GM19395 (cell line): Measurements from ENCODE around the gene PNPLA2.

Experiments used
- ATAC-seq: cut with Tn5 transposase; IDR thresholded peaks from one replicate; pipeline ENCODE4 v1.9.1; 2021; ENCODE audit warnings: mild to moderate bottlenecking, moderate library complexity; ENCODE audit not compliant: unreplicated experiment

PNPLA2 gene

GRCh38 chr11:858053-858761 lies 39.5 kb downstream of the PNPLA2 start:
- no peak for ATAC-seq

- ATAC-seq = no peak
Measured at GRCh38 chr11:858762-859339, 40.1 kb downstream of the PNPLA2 start.

DNA sequence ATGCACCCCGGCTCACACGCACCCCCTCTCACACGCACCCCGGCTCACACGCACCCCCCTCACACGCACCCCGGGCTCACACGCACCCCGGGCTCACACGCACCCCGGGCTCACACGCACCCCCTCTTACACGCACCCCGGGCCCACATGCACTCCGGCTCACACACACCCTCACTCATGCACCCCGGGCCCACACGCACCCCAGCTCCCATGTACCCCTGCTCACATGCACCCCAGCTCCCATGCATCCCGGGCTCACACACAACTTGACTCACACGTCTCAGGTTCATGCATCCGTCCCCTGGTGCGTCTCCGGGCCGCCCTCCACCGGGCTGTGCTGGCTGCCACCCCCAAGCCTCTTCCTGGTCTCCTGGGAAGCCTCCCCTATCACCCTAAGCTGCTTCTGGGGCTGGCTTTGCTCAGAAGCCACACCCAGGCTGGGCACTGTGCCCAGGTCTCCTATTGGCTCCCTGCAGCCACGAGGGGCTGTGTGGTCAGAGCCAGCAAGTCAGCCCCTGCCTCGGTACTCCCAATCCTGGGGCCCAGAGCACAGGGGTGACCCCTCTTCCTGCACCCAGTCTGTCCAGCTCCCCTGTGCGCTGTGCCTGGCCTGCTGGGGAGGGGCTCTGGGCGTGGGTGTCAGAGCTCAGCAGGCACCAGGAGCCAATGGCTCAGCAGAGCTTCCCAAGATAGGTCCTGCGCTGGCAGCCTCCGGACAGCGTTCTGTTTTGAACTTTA lies 40.8 kb downstream of the PNPLA2 start:
- no peak for ATAC-seq

DNA sequence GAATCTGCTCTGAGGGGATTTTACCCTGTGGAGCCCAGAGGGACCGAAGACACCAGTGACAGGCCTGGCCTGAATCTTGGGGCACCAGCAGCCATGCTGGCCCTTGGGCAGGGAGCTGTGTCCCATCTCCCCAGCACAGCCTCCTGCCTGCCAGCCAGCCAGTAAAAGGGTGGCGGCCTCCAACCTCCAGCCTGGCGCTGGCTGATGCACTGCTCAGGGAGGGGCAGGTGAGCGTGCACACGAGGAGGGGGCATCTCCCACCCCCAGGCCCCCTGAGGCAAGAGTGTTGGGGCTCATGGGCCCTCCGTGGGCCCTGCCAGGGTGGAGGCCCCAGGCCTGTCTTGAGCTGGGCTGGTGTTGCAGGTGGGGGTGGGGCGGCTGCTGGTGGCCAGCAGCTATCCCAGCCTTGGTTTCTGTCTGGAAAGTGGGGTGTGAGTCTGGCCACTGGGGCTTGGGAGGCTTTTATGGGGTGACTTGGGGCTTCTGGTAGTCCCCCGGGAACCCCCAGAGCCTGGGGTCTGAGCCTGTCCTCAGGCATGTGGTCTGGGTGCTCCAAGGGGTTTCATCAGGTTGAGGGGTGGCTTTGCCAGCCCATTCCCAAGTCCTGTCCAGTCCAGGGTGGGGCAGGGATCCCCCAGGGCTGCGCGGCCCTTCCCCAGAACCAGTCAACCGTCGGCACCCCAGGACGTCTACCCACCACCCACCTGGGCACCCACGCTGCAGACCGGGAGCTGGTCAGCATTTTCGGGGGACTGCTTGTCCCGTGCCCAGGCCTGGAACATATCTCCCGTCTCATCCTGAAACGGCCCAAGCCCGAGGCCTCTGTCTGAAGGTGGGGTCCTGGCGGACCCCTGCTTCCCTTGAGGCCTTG lies 41.8 kb downstream of the PNPLA2 start:
- no peak for ATAC-seq

DNA sequence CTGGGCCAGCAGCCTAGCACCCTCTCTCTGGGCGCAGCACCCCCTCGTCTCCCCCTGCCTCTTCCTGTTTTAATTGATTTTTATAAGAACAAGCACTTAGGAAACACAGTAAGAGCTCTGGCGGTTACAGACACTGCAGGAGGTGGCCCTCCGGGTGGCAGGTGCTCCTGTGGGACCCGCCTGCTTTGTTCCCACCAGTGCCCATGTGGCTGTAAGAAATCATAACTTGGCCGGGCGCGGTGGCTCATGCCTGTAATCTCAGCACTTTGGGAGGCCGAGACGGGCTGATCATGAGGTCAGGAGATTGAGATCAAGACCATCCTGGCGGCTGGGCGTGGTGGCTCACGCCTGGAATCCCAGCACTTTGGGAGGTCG lies 42.4 kb downstream of the PNPLA2 start:
- ATAC-seq = no peak

- ATAC-seq = no peak
Measured at GRCh38 chr11:862081-862661, 43.5 kb downstream of the PNPLA2 start.

DNA sequence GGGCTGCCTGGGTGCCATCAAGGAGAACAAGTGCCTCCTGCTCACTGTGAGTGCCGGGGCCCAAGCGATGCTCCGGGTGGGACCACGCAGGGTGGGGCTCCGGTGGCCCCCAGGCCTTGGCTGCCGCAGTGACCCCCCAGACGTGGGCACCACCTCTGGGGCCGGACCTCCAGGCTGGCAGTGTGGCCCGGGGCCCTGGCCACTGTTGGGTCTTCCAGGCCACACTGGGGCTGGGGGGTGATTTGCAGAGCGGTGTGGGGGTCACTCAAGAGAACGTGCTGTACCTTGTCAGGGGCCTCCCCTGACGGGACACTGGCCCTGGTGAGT lies 43.9 kb downstream of the PNPLA2 start:
- no peak for ATAC-seq

- ATAC-seq = no peak
Measured at GRCh38 chr11:863023-863909, 44.6 kb downstream of the PNPLA2 start.

DNA sequence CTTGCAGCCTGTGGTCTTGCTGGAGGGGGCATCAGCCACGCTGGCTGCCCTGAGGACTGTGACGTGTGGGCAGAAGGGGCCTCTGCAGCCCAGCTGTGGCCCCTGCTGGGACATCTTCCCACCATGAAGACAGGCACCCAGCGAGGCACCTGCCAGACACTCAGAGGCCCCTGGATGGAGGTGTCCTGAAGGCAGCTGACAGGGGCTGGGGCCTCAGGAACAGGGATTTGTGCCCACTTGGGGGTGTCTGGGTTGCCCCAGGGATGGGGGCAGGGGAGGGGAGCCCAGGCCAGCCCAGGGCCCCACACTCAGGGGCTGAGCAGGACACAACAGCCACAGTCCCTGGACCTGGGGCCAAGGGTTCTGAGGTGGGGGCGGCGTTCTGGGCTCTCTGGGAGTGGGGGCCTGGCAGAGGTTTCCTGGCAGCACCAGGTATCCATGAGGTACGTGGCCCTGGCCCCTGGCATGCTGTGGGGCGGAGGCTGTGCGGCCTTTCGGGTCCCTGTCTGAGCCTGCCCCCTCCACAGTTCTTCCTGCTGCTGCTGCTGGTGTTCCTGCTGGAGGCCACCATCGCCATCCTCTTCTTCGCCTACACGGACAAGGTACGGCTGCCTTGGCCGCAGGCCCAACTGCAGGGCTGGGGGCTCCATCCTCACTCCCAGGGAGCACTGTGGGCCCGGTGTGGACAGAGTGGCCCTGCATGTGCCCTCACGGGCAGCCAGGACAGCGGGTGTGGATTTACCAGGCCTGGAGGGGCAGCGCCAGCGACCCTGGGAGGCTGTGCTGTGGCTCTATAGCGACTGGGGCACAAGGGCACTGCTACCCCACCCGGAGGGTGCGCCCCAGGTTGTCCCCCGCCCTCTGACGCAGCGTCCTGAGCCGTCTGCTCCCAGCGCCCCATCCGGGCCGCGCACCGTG lies 45.5 kb downstream of the PNPLA2 start:
- no peak for ATAC-seq

- no peak for ATAC-seq
Measured at GRCh38 chr11:864898-865297, 46.2 kb downstream of the PNPLA2 start.

DNA sequence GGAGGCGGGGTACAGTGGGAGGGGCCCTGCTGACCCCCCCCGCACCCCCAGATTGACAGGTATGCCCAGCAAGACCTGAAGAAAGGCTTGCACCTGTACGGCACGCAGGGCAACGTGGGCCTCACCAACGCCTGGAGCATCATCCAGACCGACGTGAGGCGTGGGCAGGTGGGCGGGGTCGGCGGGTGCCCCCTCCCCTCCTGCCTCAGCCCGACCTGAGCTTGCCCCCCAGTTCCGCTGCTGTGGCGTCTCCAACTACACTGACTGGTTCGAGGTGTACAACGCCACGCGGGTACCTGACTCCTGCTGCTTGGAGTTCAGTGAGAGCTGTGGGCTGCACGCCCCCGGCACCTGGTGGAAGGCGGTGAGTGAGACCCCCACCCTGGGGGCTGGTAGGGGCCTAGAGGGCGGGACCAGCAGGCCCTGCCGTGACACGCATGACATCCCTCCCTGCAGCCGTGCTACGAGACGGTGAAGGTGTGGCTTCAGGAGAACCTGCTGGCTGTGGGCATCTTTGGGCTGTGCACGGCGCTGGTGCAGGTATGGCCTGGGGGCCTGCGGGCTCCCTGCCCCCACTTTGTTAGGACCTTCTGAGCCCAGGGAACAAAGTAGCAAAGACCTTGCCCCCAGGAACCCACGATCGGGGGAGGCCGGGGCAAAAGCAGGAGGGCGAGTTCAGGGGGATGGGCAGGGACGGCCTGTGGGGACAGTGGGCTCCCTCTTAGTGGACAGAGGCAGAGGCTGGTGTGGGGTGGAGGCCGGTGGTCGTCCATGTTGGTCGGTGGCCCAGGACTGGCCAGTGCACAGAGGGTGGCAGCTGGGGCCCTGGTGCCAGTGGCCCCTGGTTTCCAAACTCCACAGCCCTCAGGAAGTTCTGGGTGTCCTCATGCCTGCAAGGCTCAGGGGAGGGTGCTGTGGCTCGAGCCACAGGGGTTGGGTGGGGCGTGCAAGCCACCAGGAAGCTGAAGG lies 47.0 kb downstream of the PNPLA2 start:
- no peak for ATAC-seq

DNA sequence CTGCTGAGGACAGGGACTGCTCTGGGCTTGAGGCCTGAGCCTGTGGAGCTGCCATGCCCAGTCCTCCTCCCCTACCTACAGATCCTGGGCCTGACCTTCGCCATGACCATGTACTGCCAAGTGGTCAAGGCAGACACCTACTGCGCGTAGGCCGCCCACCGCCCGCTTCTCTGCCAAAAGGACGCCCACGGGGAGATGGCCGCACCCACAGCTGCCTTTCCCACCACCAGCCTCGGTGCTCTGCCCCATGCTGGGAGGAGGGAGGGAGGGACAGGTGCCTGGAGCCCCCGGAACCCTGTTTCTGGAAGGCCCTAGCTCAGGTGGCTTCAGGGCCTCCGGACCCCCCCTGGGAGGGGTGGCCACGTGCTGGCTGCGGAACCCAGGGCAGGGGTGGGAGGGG lies 47.8 kb downstream of the PNPLA2 start:
- ATAC-seq = no peak

GRCh38 chr11:867856-868358 lies 49.2 kb downstream of the PNPLA2 start:
- ATAC-seq = no peak

DNA sequence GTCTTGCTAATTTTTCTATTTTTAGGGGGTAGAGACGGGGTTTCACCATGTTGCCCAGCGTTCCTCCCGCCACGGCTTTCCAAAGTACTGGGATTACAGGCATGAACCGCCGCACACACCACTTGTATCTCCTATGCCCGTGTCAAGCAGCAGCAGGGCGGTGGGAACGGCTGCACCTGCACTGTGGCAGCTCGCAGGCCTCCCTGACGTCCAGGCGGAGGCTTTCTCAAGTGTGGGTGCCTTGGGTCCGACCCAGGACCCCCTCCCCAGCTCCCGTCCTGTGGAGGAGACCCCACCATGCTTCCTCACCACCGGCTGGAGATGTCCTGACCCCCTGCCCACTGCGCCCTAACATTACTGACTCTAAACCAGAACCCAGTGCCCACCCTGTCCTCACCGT lies 49.7 kb downstream of the PNPLA2 start:
- ATAC-seq = no peak

DNA sequence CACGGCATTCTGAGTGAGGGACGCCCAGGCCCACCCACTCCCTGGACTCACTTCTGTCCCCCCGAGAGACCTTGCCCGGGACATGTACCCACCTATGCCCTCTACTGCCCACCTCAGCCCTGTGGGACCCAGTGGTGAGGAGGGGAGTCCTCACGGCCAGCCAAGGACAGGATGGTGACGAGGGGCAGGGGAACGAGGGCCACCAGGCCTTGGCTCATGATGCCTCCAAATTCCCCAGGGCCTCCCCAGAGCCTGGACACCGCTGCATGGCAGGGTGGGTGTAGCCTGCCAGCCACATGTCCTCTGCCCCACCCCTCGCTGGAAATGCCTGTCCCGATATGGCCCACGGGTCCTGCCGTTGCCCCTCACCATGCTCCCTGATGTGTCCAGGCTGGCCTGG lies 50.1 kb downstream of the PNPLA2 start:
- no peak for ATAC-seq

DNA sequence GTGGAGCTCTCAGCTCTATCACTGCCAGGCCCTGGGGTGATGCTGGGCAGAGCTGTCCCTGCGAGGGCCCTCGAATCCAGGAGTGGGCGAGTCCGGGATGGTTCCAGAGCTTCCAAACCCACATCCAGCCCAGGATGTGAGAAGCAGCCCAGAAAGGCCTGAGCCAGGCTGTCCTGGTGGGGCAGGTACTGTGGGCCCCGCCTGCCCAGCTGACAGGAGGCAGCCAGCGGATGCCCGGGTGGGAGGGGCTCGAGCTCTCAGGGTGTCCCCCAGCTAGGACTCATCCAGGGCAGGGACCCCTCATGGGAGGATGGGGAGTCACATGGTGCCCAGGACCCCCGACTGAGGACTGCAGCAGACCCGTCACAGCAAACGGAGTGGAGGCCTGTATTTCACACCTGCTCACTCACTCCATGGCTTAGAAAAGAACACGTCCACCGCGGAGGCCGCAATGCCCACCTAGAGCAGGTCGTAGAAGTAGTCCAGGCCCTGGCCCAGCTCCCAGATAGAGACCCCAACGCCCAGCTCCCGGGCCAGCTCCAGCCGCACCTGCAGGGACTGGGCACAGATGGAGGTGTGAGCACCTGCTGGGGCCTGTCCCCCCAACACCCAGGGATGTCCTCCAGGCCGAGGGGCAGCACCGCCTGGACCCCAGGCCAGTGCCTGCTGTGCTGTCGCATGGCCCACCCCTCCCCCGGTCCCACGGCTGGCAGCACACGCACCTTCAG lies 50.8 kb downstream of the PNPLA2 start:
- ATAC-seq = no peak

DNA sequence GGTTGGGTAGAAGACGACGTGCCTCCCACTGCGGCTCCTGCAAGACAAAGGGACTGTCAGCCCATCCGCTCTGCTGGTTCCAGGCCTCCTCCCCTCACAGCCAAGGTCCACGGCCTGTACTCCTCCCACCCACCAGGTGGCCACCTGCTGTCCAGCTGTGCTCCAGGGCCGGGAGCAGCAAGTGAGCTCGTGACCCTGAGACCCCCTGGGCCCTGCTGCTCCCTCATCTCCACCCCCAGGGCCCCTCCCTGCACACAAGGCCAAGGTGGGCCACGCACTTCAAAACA lies 51.4 kb downstream of the PNPLA2 start:
- no peak for ATAC-seq
